HG02759 (cell line): ENCODE data around the gene PRKCZ.
"Not testable (repeated sequence)": the region's sequence is repeated elsewhere in the genome, so short reads cannot be mapped to it uniquely, and the experiment has no call there.

Experiments
- ATAC-seq: cut with Tn5 transposase; IDR thresholded peaks from one replicate; pipeline ENCODE4 v1.9.1; 2021; ENCODE audit warnings: mild to moderate bottlenecking, moderate library complexity; ENCODE audit not compliant: unreplicated experiment

The PRKCZ gene

DNA sequence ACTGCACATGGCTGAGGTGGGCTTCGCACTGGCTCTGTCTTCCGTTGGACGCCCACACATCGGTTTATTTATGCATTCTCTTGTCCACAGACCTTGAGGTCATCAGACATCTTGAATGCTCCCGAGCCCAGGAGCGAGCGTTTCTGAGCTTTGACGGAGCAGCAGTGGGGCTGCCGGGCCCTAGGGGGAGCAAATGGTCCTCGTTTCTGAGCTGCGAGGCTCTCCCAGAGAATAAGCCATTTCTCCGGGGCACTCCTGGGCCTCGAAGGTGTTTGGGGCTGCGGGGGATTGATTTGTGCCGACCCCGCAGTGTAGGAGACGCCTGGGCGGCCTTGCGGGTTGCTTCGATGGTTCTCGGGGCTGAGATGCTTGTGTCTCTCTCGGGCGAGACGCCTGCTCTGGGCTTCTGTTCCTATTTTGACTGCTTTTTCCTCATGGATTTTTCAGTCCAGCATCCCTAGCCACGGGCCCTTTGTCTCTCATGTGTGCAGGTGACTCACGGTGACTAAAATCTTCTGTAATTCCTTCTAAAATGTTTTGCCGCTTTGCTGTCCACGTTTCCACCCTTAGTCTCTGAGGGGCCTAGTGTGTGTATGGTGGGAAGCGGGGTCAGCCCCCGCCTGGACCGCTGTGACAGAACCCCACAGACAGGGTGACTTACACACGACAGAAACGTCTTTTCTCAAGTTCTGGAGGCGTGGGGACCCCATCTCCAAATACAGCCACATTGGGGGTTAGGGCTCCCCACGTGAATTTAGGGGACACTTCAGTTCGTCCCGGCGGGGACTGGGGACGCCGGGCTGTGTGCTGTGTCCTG, 82.2 kb downstream of the PRKCZ start:
- no peak for ATAC-seq

DNA sequence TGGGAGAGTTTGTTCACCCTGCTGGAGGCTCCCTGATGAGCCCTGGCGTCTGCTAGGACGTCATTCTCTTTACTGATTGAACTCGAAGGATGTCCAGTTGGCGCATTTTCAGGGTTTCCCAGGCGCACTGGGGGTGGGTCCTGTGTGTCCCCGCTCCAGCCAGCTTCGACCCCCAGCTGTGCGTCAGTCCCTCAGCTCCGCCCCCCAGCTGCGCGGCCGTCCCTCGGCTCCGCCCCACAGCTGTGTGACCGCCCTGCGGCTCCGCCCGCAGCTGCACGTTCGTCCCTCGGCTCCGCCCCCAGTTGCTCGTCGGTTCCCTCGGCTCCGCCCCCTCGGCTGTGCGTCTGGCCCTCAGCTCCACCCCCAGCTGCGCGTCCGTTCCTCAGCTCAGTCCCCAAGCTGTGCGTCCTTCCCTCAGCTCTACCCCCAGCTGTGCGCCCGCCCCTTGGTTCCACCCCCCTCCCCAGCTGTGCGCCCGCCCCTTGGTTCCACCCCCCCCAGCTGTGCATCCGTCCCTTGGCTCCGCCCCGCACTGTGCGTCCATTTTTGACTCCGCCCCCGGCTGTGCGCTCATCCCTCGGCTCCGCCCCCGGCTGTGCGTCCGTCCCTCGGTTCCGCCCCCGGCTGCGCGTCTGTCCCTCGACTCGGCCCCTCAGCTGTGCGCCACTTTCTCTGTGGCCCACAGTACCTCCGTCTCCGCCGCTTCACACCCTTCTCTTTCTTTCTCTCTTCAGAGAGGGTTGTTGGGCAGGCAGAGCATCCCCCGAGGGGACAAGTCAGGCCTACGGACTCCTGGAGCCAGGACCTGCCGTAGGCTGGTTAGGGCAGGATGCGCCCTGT, 83.0 kb downstream of the PRKCZ start:
- peak; percentile 92 for ATAC-seq

GRCh38 chr1:2133879-2134215, 83.6 kb downstream of the PRKCZ start:
- ATAC-seq, result no peak

GRCh38 chr1:2134266-2134620, 84.0 kb downstream of the PRKCZ start:
- ATAC-seq, result no peak

DNA sequence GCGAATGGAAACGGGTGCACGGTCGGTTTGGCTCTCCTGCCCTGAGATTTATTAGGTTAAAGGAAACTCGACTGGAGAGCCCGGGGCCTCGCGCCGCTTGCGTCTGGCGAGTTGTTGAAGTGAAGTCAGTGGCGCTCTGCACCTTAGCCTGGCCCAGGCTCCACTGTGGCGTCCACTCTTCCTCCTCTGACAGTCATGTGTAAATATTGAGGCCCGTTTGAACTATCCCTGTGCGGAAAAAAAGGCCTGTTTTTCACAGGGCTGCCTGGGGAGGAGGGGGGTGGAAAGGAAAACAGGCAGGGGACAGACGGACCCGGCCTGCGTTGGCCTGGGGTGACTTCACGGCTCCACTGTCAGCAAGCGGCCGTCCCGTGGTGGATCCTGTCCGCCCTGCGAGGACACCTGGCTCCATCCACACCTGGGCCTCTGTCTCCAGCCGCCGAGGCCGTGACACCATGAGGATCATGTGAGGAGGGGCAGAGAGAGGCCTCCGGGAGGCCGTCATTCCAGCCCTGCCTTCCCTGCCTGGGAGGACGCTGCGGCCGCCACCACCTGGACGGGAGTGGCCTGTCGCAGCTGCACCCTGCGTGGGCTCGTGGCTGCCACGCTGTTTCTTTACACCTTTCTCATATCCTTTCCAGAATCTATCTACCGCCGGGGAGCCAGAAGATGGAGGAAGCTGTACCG, 84.6 kb downstream of the PRKCZ start:
- no peak for ATAC-seq

DNA sequence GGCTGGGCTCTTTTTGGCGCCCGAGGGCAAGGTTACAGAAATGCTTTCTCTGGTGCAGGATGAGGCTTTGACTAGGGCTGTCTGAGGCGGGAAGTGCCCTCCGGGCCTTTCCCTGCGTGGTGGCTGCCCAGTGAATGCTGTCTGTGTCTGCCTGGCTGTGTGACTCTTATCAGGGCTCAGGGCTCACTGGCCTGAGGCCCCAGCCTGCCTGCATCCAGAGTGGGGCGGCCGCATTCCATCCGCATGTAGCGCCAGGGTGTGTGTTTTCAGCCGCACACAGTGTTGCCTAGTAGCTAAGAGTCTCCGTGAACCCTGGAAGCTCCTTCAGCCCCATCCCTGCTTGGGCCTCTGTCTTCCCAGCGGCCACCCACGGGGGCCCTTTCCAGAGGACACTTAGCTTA, 85.2 kb downstream of the PRKCZ start:
- no peak for ATAC-seq

DNA sequence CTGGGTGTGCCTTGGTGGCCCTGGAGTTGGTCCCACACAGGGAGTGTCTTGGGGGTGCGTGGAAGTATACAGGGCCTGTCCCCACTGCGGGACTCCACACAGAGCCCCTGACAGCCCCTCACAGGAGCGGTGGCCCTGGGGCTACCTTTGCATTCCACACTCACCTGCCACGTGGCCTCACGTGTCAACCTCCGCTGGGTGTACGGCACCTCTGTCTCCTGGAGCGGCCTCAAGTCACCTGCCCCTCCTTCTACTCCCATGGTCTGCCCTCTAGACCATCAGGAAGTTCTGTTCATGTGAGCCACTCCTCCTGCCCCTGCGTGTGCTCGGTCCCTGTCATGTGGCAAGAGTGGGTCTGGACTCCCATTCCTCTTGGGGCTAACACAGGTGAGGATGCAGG, 85.7 kb downstream of the PRKCZ start:
- ATAC-seq, result no peak

- ATAC-seq, result no peak
Observed at GRCh38 chr1:2136386-2137235, 86.4 kb downstream of the PRKCZ start.

DNA sequence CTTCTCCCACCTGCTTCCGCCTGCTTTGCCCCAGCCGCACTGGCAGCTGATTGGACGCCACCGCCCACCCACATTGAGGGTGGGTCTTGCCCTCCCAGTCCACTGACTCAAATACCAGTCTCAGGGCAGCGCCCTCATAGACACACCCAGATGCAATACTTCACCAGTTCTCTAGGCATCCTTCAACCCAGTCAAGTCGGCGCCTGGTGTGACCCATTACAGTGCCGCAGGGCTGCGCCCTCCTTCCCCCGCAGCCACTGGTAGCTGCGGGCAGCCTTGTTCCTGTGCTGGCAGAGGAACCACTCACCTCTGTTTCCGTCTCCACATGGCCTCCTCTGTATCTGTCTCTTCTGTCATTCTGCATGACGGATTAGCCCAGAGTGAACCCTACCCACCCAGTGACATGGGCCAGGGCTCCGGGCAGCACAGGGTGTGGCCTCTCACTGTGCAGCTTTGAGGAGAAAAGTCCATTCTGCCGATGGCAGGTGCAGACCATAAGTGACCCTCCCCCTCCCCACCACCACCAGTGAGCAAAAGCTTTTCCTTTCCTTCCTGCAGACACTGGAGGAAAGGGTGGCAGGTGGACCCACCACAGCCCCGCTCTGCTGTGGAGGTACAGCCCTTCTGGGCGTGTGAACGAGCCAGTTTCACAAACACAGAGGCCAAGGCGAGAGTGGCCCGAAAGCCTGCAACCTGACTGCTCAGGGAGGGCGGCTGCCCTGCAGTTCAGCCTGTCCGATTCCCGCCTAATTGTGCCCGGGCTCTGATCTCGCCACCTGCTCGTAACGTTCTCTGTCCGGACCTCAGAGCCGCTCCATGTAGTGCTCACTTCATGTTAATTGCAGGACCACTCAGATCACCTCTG, 87.3 kb downstream of the PRKCZ start:
- ATAC-seq, result no peak

GRCh38 chr1:2139156-2139555, 88.9 kb downstream of the PRKCZ start:
- not testable (repeated sequence) for ATAC-seq

DNA sequence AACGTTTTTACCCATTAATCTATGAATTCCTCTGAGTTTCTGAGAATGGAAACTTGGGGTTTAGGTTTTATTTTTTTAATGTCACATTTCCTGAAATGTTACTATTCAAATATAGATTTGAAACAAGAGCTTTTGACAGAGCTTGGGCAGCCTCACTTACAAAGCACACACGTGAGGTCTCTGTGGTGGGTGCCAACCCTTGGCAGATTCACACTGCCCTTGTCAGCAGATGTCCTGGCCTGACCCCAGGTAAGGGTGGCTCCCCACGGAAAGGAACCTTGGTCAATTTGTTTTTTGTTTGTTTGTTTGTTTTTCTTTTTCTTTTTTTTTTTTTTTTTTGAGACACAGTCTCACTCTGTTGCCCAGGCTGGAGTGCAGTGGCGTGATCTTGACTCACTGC, 90.8 kb downstream of the PRKCZ start:
- ATAC-seq, result no peak

DNA sequence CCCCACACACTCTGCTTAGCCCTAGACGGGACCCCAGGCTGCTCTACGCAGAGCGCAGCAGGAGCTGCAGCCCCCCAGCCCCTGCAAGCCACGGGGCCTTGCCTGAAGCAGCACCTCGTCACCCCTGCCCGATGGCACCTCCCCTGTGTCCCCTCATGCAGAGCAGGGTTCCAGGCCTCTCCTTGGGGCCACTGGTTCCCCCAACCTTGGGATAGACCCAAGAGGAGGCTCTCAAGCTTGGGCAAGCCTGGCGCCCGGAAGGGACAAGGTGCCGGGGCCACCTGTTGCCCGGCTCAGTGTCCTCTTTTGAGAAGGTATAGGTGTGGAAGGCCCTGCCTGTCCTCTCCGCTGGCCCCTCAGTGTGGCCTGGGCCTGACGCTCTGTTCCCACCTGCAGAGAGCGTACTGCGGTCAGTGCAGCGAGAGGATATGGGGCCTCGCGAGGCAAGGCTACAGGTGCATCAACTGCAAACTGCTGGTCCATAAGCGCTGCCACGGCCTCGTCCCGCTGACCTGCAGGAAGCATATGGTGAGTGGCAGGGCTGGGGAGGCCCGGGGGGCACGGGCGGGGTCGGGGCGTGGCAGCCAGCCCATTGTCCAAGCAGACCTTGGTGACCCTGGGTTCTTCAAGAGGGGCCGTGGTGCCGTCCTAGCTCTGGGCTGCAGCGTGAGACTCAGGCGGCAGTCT, 93.7 kb downstream of the PRKCZ start:
- ATAC-seq, result no peak

DNA sequence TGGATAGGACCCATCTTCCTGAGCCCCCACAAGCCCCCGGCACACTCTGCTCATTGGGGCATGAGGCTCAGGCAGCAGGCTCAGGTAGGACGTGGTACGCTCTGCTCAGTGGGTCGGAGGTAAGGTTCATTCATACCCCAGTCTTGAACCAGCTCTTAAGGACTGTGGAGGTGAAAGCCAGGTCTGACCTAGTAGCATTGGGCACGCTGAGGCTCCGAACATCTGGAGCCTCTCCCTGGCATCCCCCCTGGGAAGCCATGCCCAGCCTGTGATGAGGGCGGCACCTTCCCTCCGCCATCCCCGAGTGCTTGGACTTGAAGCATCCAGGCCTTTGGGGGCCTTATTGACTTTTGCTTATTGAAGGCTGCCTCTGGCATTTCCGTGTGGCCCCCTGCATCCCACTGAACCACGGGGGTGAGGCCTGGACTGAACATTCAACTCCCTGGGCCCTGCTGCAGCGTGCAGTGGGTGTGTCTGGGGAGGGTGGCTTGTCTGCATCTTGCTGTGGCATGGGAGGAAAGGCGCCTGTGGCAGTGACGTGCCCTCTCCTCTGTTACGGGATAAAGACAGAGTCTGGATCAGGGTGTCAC, 94.4 kb downstream of the PRKCZ start:
- no peak for ATAC-seq

DNA sequence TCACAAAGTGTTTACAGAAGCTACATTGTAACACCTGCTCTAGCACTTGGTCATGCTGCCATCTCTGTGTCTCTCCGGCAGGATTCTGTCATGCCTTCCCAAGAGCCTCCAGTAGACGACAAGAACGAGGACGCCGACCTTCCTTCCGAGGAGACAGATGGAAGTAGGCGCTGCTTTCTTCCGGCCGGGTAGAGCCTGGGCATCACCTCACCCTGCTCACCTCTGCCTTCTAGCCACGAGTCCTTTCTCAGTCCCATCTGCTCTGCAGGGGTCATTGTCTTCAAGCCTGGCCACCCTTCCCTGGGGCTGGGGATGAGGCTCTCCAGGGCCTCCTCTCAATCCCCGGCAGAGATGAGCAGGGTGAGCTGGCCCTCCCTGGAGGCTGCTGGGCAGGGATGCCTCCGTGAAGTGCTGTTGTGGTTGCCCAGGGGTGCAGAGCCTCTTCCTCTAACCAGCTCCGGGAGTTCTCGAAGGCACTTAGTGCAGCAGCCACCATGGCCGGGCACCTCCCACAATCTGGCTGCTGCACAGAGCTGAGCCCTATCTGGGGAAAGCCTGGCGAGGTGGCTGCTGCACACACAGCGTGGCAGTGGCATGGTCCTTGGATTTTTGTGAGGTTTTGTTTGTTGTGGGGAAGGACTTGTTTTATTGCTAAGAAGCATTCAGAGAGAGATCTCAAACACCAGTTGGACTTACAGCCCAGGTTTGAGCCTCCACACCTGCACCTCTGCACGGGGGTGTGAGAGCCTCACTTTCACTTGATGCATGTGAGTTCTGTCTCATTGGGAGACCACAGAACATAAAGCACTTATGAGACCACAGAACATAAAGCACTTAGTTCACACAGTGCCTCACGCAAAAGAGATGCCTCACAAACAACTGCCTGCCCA, 96.0 kb downstream of the PRKCZ start:
- ATAC-seq, result no peak

DNA sequence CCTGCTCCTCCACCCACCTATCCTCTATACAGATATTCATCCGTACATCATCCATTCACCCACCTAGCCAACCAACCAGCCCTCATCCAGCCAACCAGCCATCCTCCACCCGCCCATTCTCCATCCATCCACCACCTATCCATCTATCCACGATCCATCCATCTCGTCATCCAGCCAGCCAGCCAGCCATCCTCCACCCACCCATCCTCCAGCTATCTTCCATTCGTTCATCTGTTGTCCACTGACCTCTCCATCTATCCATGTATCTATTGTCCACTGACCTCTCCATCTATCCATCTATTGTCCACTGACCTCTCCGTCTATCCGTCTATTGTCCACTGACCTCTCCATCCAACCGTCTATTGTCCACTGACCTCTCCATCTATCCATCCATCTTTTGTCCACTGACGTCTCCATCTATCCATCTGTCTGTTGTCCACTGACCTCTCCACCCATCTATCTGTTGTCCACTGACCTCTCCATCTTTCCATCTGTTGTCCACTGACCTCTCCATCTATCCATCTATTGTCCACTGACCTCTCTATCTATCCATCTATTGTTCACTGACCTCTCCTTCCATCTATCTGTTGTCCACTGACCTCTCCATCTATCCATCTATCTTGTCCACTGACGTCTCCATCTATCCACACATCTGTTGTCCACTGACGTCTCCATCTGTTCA, 96.8 kb downstream of the PRKCZ start:
- ATAC-seq, result no peak

DNA sequence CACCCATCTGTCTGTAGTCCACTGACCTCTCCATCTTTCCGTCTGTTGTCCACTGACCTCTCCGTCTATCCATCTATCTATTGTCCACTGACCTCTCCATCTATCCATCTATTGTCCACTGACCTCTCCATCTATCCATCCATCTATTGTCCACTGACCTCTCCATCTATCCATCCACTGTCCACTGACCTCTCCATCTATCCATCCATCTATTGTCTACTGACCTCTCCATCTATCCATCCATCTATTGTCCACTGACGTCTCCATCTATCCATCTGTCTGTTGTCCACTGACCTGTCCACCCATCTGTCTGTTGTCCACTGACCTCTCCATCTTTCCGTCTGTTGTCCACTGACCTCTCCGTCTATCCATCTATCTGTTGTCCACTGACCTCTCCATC, 97.7 kb downstream of the PRKCZ start:
- ATAC-seq, result not testable (repeated sequence)

DNA sequence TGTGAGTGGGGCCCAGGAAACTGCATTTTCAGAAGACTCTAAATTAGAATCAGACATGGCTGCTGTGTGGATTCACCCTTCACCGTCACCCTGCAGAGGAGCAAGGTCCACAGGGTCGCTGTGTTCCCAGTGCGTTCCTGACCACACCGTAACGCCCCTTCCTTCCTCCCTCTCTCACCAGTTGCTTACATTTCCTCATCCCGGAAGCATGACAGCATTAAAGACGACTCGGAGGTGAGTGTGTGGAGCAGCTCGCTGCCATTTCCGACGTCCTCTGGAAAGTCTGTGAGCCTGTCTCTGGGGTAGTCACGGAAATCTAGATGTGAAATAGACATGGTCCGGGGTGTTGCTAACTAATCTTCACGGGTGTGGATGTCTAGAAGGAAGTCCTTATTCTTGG, 98.5 kb downstream of the PRKCZ start:
- no peak for ATAC-seq
